SW480 (cell line): ENCODE measurements around the gene CREB3L2.
"Not testable (repeated sequence)": the region's sequence is repeated elsewhere in the genome, so short reads cannot be mapped to it uniquely, and the experiment has no call there.

Source experiments
- DNase-seq: peaks from one replicate; pipeline ENCODE4 v3.0.0-alpha.2; 2016; ENCODE audit warnings: low spot score

Gene CREB3L2

GRCh38 chr7:138001529-138002095 is at the start of gene CREB3L2:
Gene CREB3L2 (minus strand): TSS chr7:138002086. CDS start chr7:138001705, 381 bp downstream.
- DNase-seq = peak; percentile 78

DNA sequence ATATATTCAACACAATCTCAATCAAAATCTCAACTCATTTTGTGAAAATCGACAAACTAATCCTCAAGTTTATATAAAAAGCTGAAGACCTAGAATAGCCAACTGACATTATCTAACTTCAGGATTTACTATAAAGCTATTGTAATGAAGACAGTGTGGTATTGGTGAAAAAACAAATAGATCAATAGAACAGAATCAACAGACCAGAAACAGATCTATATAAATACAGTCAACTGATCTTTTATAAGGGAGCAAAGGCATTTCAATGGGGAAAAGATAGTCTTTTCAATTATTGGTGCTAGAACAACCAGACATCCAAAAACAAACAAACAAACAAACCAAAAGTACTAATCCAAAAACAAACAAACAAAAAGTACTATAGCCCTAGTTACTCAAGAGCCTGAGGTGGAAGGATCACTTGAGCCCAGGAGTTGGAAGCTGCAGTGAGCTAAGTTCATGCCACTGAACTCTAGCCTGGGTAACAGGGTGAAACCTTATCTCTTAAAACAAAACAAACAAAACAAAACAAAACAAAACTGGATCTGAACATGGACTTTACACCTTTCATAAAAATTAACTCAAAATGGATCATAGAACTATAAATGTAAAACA is 47.7 kb upstream of the CREB3L2 start:
- DNase-seq = no peak

DNA sequence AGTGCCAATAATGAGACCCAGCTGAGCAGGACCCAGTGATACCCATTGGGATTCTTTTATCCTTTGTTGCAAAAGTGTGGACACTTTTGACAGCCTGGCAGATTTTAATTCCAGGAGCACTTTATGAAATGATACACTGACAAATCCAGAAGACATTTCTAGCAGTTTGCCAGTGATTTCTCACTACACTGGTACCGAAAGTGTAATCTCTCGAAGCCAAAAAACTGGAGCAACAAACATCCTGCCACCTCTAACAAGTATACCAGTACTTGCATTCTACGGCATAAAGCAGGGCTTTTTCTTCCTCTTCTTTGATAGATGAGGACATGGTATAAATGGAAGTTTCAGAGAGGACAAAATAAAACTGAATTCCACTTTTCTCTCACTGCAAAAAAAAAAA is 46.0 kb upstream of the CREB3L2 start:
- no peak for DNase-seq

- DNase-seq = no peak
Measured at GRCh38 chr7:138044897-138045296, 43.0 kb upstream of the CREB3L2 start.

DNA sequence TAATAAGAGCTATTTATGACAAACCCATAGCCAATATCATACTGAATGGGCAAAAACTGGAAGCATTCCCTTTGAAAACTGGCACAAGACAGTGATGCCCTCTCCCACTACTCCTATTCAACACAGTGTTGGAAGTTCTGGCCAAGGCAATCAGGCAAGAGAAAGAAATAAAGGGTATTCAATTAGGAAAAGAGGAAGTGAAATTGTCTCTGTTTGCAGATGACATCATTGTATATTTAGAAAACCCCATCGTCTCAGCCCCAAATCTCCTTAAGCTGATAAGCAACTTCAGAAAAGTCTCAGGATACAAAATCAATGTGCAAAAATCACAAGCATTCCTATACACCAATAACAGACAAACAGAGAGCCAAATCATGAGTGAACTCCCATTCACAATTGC is 38.2 kb upstream of the CREB3L2 start:
- not testable (repeated sequence) for DNase-seq

DNA sequence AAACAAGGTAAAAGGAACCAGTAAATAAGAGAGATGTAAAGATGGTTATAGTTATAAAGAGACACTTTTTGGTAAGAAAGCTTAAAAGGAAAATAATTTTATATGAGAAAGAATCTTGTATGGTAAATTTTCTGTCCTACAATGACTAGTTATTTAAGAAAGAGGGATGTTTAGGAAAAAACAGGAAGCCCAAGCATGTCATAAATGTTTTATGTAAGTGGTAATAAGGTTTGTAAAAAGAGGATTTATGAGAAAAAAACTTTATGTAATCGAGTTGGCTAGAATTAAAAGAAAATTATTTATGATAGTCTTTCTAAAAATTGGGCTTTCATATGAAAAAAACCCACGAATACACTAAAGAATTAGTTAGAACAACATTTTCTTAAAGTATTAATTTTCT is 34.2 kb upstream of the CREB3L2 start:
- no peak for DNase-seq

- DNase-seq = no peak
Measured at GRCh38 chr7:138033241-138033640, 31.4 kb upstream of the CREB3L2 start.

DNA sequence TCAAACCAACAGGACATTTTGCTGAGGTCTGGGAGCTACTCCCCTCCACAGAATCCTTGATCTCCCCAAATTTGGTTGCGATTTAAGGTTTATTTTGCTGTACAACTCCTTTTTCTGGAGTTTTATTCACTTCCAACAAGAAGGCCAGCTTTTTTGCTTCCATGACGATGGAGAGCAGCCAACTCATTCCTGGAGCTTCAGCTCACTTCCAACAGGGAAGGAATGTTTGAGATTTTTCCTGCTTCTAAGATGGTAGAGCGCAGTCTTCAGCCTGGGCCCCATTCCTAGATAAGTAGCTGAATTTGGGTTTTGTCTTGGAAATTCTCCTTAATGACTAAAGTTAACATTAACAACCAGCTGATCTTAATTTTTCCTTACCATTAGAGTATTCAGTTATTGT is 30.9 kb upstream of the CREB3L2 start:
- DNase-seq = no peak

GRCh38 chr7:138032186-138032585 is 30.3 kb upstream of the CREB3L2 start:
- no peak for DNase-seq

DNA sequence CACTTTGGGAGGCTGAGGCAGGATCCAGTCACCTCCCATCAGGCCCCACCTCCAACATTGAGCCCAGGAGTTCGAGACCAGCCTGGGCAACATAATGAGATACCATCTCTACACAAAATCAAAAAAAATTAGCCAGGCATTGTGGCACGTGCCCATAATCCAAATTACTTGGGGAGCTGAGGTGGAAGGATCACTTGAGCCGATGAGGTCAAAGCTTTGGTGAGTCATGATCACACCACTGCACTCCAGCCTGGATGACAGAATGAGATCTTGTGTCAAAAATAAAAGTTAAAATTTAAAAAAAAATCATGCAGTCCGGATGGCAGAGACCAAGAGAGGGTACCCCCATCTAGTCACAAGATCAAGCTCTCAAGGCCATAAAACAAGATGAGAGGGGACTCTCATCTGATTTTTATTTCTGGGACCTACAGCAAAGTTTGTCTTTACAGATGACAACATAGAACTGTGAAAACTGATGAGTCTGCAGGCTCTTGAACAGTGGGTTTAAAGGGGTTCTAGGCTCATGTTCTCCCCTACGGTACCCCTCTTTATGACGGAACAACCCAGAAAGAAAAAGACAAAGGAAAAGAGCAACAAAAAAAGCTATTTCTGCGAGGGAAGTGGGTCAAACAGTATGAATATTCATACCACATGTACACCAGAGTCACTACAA is 28.9 kb upstream of the CREB3L2 start:
- DNase-seq = no peak

- DNase-seq = no peak
Measured at GRCh38 chr7:138029941-138030340, 28.1 kb upstream of the CREB3L2 start.

DNA sequence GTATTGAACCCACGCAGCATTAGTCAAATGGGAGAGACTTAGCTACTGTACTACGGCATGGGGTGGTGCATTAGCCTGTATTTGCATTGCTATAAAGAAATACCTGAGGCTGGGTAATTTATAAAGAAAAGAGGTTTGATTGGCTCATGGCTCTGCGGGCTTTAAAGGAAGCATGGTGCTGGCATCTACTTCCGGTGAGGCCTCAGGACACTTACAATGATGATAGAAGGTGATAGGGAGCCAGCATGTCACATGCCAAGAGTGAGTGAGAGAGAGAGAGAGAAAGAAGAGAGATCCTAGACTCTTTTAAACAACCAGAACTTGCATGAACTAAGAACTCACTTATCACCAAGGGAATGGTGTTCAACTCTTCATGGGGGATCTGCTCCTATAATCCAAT is 27.2 kb upstream of the CREB3L2 start:
- DNase-seq = no peak

GRCh38 chr7:138027100-138027499 is 25.2 kb upstream of the CREB3L2 start:
- DNase-seq = no peak

DNA sequence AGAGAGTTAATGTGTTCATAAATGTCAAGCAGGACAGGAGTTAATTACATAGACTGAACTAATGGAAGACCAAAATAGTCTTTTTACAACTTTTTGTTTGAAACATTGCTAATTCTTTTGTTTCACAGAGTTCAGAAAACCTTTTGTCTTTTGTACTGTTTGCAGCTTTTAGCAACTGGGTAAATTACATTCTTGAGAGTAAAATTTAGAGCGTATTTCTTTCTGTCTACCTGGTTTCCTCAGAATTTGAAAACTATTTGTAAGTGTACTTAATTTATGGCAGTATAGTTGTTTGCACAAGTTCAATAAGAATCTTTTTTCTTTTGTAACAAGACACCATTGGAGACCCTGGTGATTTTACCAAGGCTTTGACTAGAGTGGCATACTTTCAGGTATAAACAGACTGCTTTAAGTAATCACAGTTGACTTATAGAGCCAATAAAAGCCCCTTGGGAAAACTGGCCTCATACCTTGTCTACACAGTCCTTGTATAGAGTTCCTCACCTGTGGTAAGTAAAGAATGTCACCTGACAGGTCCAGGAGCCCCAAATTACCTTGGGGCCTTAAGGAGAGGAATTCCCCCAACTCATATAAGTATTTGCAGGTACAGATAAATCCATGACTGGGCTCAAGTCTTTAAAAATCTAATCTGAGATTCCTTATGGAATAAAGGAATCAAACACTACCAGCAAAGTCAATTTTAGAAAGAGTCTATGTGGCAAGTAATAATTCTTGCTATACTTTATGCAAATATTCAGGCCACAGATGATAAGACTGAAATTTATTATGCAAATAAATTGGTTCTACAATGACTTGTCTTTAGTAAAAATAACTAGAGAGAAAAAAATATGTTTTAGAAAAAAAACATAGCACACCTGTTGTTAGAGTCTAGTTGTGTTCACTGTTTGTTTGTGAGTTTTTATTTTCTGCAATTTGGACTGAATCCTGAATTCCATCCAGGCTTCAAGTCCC is 23.6 kb upstream of the CREB3L2 start:
- no peak for DNase-seq

- DNase-seq = no peak
Measured at GRCh38 chr7:138024765-138025164, 22.9 kb upstream of the CREB3L2 start.

DNA sequence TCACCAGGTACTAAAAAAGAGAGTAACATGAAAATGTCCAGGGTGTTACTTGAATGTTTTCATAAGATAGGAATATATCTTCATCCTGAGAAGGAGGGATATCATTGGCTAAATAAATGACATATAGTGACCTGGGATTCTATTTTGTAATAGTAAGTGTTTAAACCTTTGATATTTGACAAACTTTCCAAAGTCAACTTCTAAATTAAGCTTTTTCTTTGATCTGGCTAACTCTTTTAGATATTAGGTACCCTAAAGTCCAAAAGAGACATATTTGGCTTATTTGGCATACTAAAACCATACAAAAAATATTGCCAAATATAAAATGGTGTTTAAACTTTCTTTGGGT is 22.4 kb upstream of the CREB3L2 start:
- no peak for DNase-seq

DNA sequence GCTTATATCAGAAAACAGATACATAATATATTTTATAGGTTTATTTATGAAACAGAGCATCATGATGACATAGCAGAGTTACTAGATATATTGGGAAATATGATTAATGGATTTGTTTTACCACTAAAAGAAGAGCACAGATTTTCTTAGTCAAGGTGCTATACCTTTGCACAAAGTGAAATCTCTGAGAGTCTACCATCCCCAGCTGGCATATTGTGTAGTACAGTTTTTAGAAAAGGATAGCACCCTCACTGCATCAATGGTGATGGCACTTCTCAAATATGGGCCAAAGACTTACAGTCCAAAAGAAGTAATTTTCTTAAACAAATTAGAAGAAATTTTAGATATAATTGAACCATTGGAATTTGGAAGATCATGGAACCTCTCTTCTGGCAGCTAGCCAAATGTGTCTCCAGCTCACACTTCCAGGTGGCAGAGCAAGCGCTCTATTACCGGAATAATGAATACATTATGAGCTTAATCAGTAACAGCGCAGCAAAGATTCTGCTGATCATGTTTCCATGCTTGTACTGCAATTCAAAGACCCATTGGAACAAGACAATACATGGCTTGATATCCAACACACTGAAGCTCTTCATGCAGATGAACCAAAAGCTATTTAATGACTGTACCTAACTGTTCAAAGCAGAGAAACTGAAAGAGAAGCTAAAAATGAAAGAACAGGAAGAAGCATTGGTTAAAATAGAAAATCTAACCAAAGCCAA is 21.9 kb upstream of the CREB3L2 start:
- peak; percentile 31 for DNase-seq

DNA sequence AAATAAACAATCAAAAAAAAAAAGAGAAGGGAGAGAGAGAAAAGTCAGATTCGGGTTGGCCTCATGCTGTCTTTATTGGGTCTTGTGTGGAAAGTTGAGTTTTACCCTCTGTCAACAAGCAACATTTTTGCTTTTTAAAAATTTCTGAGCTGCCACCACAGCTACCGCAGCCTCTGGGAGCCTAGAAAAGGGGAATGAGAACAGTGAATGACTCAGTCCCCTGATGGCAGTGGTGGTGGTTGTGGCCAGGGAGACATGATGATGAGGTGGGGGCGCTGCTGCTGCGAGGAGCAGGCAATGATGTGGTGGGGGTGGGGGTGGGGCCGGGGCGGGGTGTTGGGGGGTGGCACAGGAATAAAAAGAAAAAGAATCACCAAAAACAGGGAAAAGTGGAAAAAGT is 20.0 kb upstream of the CREB3L2 start:
- DNase-seq = no peak

DNA sequence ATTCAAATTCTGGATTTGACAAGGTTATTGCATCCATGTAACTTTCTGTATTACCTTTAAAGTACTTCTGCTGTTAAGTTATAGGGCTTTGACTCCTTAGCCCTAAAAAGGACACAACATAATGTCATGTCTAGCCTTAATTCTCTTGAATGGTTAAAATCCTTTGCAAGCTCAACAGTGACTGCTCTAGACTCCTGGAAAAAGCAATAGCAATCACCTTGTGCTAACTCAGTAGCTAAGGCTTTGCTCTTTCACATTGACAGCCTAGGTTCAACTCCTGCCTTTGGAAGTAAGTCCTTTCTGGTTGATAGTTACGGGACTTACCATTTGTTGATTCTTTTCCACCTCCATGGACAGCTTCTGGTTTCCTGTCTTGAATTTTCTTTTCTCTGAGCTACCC is 16.1 kb upstream of the CREB3L2 start:
- DNase-seq = no peak

- DNase-seq = no peak
Measured at GRCh38 chr7:138015096-138015495, 13.2 kb upstream of the CREB3L2 start.

GRCh38 chr7:138014686-138015085 is 12.8 kb upstream of the CREB3L2 start:
- no peak for DNase-seq

- not testable (repeated sequence) for DNase-seq
Measured at GRCh38 chr7:138014201-138014600, 12.3 kb upstream of the CREB3L2 start.
